B cell (primary cell): ENCODE results near the gene APCDD1. TPM values are rescaled to one million over a fixed set of nuclear protein-coding genes. Genes with fewer than 3 reads are reported as not detected.

Source experiments
- ATAC-seq: fragments of 200-7000 bp; cut with Tn5 transposase; one replicate; pipeline ENCODE4 v1.10.0; 2021; ENCODE audit warnings: low read depth, mild to moderate bottlenecking, moderate number of reproducible peaks, moderate library complexity
- CTCF ChIA-PET: fragments of 350-600 bp; sonication (Branson Sonifier 250); formaldehyde crosslinking; loops from one replicate; lab custom pipeline; 2021; ENCODE audit warnings: antibody characterized with exemption, inconsistent platforms; lab: Charles Lee
- POLR2A ChIA-PET: fragments of 350-600 bp; sonication (Branson Sonifier 250); formaldehyde crosslinking; loops from one replicate; lab custom pipeline; 2021; ENCODE audit warnings: antibody characterized with exemption; lab: Charles Lee
- DNase-seq: peaks from one replicate; pipeline ENCODE4 v3.0.0; 2013
- H2AFZ ChIP-seq: 2 replicates; pipeline ENCODE4 v1.6.1; 2012; ENCODE audit warnings: mild to moderate bottlenecking, low read depth, low read length; ENCODE audit not compliant: insufficient read depth, poor library complexity, severe bottlenecking
- H3K27ac ChIP-seq, 2 donors: 1 replicate in 1 of 2; 2 replicates in 1 of 2; pipeline ENCODE4 v1.5.1; 2012 to 2013; ENCODE audit warnings: low read length in 2 of 2, mild to moderate bottlenecking in 2 of 2, moderate library complexity in 1 of 2
- H3K27me3 ChIP-seq, 4 experiments: fragments of 200-600 bp in 1 of 4; sonication (generic) in 1 of 4; replicated peaks in 1 of 4; 1 replicate in 2 of 4; 2 replicates in 2 of 4; pipeline versions ENCODE4 v1.6.1 to v1.7.0; 2013 to 2016; ENCODE audit warnings: low read length in 3 of 4, mild to moderate bottlenecking in 2 of 4, mixed read lengths in 1 of 4, moderate library complexity in 1 of 4; ENCODE audit not compliant: insufficient read depth in 4 of 4, control insufficient read depth in 3 of 4; ENCODE audit errors: control extremely low read depth in 1 of 4
- H3K36me3 ChIP-seq, 2 experiments: replicated peaks in 1 of 2; 1 replicate in 1 of 2; 2 replicates in 1 of 2; pipeline versions ENCODE4 v1.6.1 to v1.7.1; 2013; ENCODE audit warnings: low read length in 1 of 2; ENCODE audit not compliant: insufficient read depth in 2 of 2, control insufficient read depth in 1 of 2; ENCODE audit errors: control extremely low read depth in 1 of 2, extremely low read depth in 1 of 2
- H3K4me1 ChIP-seq, 2 donors: fragments of 200-600 bp in 1 of 2; sonication (generic) in 1 of 2; 1 replicate in 1 of 2; 2 replicates in 1 of 2; pipeline versions ENCODE4 v1.5.1 to v1.6.1; 2013 to 2017; ENCODE audit warnings: low read length in 2 of 2; ENCODE audit not compliant: control insufficient read depth in 2 of 2, insufficient read depth in 2 of 2
- H3K4me2 ChIP-seq: replicated peaks from 2 replicates; pipeline ENCODE3; 2012; ENCODE audit warnings: mild to moderate bottlenecking, low read depth, low read length; ENCODE audit not compliant: poor library complexity, severe bottlenecking
- H3K4me3 ChIP-seq, 5 experiments: fragments of 200-600 bp in 1 of 5; sonication (generic) in 1 of 5; 1 replicate in 3 of 5; 2 replicates in 2 of 5; pipeline versions ENCODE4 v1.5.1 to v1.7.0; 2011 to 2016; ENCODE audit warnings: low read length in 4 of 5, mild to moderate bottlenecking in 4 of 5, low read depth in 2 of 5, control low read depth in 1 of 5, moderate library complexity in 1 of 5; ENCODE audit not compliant: insufficient read depth in 1 of 5; ENCODE audit errors: control extremely low read depth in 1 of 5, extremely low read depth in 1 of 5
- H3K79me2 ChIP-seq: fragments of 200-600 bp; sonication (generic); one replicate; pipeline ENCODE4 v1.6.0; 2016; ENCODE audit warnings: low read length; ENCODE audit not compliant: control insufficient read depth, insufficient read depth
- H3K9ac ChIP-seq: fragments of 200-600 bp; sonication (generic); 2 replicates; pipeline ENCODE4 v1.6.1; 2017; ENCODE audit warnings: mild to moderate bottlenecking, low read length, moderate library complexity
- H3K9me3 ChIP-seq, 3 donors: one replicate each; pipeline versions ENCODE4 v1.6.1 to v1.7.1; 2013; ENCODE audit warnings: low read length in 2 of 3; ENCODE audit not compliant: control insufficient read depth in 2 of 3, insufficient read depth in 1 of 3; ENCODE audit errors: control extremely low read depth in 1 of 3
- H4K20me1 ChIP-seq: 2 replicates; pipeline ENCODE4 v1.6.0; 2012; ENCODE audit warnings: mild to moderate bottlenecking, low read length; ENCODE audit not compliant: insufficient read depth, control insufficient read depth, poor library complexity, severe bottlenecking
- H3K27ac Mint-ChIP-seq: one replicate; pipeline ENCODE4 v1.8.0; 2021; ENCODE audit warnings: mixed read lengths
- H3K27me3 Mint-ChIP-seq: one replicate; pipeline ENCODE4 v1.8.0; 2021; ENCODE audit warnings: mixed read lengths
- H3K4me1 Mint-ChIP-seq: one replicate; pipeline ENCODE4 v1.8.0; 2021; ENCODE audit warnings: mixed read lengths
- H3K4me3 Mint-ChIP-seq: one replicate; pipeline ENCODE4 v1.8.0; 2021; ENCODE audit warnings: mixed read lengths
- H3K9me3 Mint-ChIP-seq: one replicate; pipeline ENCODE4 v1.8.0; 2022; ENCODE audit warnings: mixed read lengths; ENCODE audit not compliant: insufficient read depth
- CTCF ChIP-seq: fragments of 200-600 bp; IDR thresholded peaks from one replicate; pipeline ENCODE4 v1.8.0; 2022; ENCODE audit warnings: antibody characterized with exemption, mild to moderate bottlenecking
- EZH2 ChIP-seq: IDR thresholded peaks from 2 replicates; pipeline ENCODE4 v1.6.1; 2012; ENCODE audit warnings: borderline replicate concordance, low read depth, mild to moderate bottlenecking, moderate library complexity, low read length; ENCODE audit not compliant: insufficient read depth, poor library complexity, severe bottlenecking
- WGBS: methylation state at CpG from one replicate; pipeline ENCODE4 v1.1.5; 2013; ENCODE audit warnings: missing lambda C conversion rate; ENCODE audit not compliant: insufficient coverage; 5-methylcytosine and 5-hydroxymethylcytosine counted together
- intact Hi-C: fragments of 100-400 bp; cut with micrococcal nuclease; formaldehyde crosslinking; loops from one replicate; pipeline ENCODE4 v1.10.0; 2022
- polyA plus RNA-seq: library from polyadenylated mRNA; depleted of rRNA; stranded (reverse); fragments of >200 nt; gene quantifications from 2 replicates; pipeline ENCODE4 v1.2.3, GENCODE V29; 2012
- total RNA-seq, 2 donors: library from RNA; stranded (reverse); fragments of 120-200 nt in 1 of 2; gene quantifications; 1 replicate in 1 of 2; 2 replicates in 1 of 2; pipeline versions ENCODE4 v1.2.3 to v1.2.4, GENCODE V29; 2013 to 2022

The APCDD1 gene
- total and polyA plus RNA-seq, 2 donors (not counting 1 experiment from before 2014, with no cell fraction given), result 1.0 to 1.1 TPM

DNA sequence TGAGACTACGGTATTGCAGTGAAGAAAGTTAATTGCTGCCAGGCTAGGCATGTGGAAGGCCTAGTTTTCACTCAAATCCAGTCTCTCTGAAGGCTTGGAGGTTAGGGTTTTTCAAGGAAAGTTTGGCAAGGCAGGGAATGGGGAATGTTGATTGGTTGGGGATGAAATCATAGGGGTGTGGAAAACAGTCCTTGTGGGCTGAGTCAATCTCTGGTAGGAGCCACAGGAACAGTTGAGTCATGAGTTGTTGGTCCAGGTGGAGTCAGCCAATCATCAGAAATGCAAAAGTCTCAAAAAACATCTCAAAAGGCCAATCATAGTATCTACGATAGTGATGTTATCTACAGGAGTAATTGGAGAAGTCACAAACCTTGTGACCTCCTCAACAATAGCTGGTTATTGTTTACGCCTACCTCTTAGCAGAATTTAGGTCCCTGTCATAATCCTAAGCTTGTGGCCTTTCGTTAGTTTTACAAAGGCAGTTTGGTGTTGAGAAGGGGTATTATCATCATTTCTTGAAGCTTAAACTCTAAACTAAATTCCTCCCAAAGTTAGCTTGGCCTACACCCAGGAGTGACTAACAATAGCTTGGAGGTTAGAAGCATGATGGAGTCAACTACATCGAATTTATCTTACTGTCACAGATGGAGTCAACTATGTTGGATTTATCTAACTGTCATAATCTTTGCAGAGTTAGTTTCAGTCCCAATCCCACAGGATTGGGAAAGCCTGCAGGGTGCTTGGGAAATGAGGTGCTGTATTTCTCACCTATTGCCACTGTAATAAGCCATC lies 33.7 kb upstream of the APCDD1 start:
- H2AFZ ChIP-seq, result no peak overlapping the region
- intact Hi-C loops, result no loop called here

More for the DNA sequence above, 33.7 kb upstream of the APCDD1 start:
- Histone ChIP-seq H3K4me3 (no peak overlapping the region), H3K9ac (no peak overlapping the region), H3K4me1 (no peaks in the 10 kb centered on the region), H3K79me2 (no peaks in the 10 kb centered on the region), H3K27ac (no peak overlapping the region), H3K27me3 (peaks cover 0 to 3% (median 0%) of the 10 kb centered on the region in 4 experiments), H3K36me3 (no peaks in the 10 kb centered on the region), H4K20me1 (no peaks in the 10 kb centered on the region), H3K4me2 (no peak overlapping the region), H3K9me3 (peaks cover 0 to 4% (median 0%) of the 10 kb centered on the region in 3 donors)
- WGBS, result 94% methylated on average over 1 of the region's 5 CpGs
- Mint-ChIP-seq H3K4me1 (no peaks in the 10 kb centered on the region), H3K4me3 (no peak overlapping the region), H3K27me3 (peaks cover 19% of the 10 kb centered on the region), H3K27ac (no peak overlapping the region), H3K9me3 (peaks cover 4% of the 10 kb centered on the region)
- ChIA-PET POLR2A (no interaction called here), CTCF (no interaction called here)
- TF ChIP-seq CTCF, result no peak
- TF ChIP-seq EZH2, result no peak
- no peak for DNase-seq
- ATAC-seq, result no peak
